Tibial nerve (tissue), 4 donors: Measurements from ENCODE around the gene DYRK1A.

Source experiments
- CTCF ChIP-seq, 5 experiments: fragments of 200-600 bp in 3 of 5; fragments of 450-650 bp in 2 of 5; sonication (generic) in 3 of 5; IDR thresholded peaks; one replicate each; pipeline ENCODE4 v1.5.1; 2016 to 2019; ENCODE audit warnings: antibody characterized with exemption in 5 of 5, mild to moderate bottlenecking in 3 of 5, moderate library complexity in 2 of 5
- EP300 ChIP-seq, 2 donors: sonication (generic); formaldehyde crosslinking; IDR thresholded peaks; one replicate each; pipeline ENCODE4 v1.6.1; 2017; ENCODE audit warnings: antibody characterized with exemption in 2 of 2, mild to moderate bottlenecking in 1 of 2
- POLR2A ChIP-seq, 2 donors: fragments of 450-650 bp; IDR thresholded peaks; one replicate each; pipeline ENCODE4 v1.6.1; 2017; ENCODE audit warnings: antibody characterized with exemption in 2 of 2, mild to moderate bottlenecking in 2 of 2, moderate library complexity in 2 of 2

GRCh38 chr21:37425684-37426083, 59.1 kb downstream of the DYRK1A start:
- TF ChIP-seq POLR2A (IDR thresholded peaks at IDR 0.05) = no peak
- no peak for TF ChIP-seq EP300 (IDR thresholded peaks at IDR 0.05)
- TF ChIP-seq CTCF (IDR thresholded peaks at IDR 0.05) = no peak
